Measurements from ENCODE around the gene LURAP1L. TPM values are rescaled to one million over a fixed set of nuclear protein-coding genes. Genes with fewer than 3 reads are reported as not detected.

LURAP1L gene
- polyA plus RNA-seq, 3 donors, result not detected

- intact Hi-C loops (cut with micrococcal nuclease), result no loop called here
- H3K4me3 ChIP-seq (replicated peaks in 1 of 3; ENCODE audit: low read depth in 2 of 3, low read length in 3 of 3), result no peak overlapping the region
- no peak overlapping the region for H3K9ac ChIP-seq (ENCODE audit: insufficient read depth, low read length, poor library complexity, severe bottlenecking)
- Mint-ChIP-seq H3K27ac (no peak overlapping the region), H3K4me3 (no peak overlapping the region), H3K4me1 (no peaks in the 10 kb centered on the region), H3K27me3 (ENCODE audit: low read depth in 3 of 3) (no peaks in the 10 kb centered on the region), H3K9me3 (peaks cover 0 to 2% (median 0%) of the 10 kb centered on the region in 7 donors), H3K36me3 (no peaks in the 10 kb centered on the region)
- no peaks in the 10 kb centered on the region for H3K9me3 ChIP-seq (replicated peaks in 1 of 2; ENCODE audit: control insufficient read depth in 1 of 2, insufficient read depth in 1 of 2, low read length in 2 of 2)
- no peak overlapping the region for H3K4me2 ChIP-seq (replicated peaks; ENCODE audit: extremely low read depth, low read length, poor library complexity, severe bottlenecking)
- no peaks in the 10 kb centered on the region for H3K27me3 ChIP-seq (ENCODE audit: control insufficient read depth in 2 of 2, insufficient read depth in 2 of 2, low read length in 2 of 2)
- H3K79me2 ChIP-seq (ENCODE audit: insufficient read depth, low read length), result no peaks in the 10 kb centered on the region
- no peak overlapping the region for H2AFZ ChIP-seq (ENCODE audit: insufficient read depth, low read depth, low read length, poor library complexity, severe bottlenecking)
- TF ChIP-seq, protein P1, sequence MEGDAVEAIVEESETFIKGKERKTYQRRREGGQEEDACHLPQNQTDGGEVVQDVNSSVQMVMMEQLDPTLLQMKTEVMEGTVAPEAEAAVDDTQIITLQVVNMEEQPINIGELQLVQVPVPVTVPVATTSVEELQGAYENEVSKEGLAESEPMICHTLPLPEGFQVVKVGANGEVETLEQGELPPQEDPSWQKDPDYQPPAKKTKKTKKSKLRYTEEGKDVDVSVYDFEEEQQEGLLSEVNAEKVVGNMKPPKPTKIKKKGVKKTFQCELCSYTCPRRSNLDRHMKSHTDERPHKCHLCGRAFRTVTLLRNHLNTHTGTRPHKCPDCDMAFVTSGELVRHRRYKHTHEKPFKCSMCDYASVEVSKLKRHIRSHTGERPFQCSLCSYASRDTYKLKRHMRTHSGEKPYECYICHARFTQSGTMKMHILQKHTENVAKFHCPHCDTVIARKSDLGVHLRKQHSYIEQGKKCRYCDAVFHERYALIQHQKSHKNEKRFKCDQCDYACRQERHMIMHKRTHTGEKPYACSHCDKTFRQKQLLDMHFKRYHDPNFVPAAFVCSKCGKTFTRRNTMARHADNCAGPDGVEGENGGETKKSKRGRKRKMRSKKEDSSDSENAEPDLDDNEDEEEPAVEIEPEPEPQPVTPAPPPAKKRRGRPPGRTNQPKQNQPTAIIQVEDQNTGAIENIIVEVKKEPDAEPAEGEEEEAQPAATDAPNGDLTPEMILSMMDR (IDR thresholded peaks at IDR 0.05), result no peak
- no peaks in the 10 kb centered on the region for H3K36me3 ChIP-seq (replicated peaks in 1 of 2; ENCODE audit: control insufficient read depth in 1 of 2, insufficient read depth in 2 of 2, low read length in 2 of 2)
- no peaks in the 10 kb centered on the region for H3K4me1 ChIP-seq (ENCODE audit: control insufficient read depth in 1 of 2, insufficient read depth in 2 of 2, low read length in 2 of 2)
- H3K27ac ChIP-seq (ENCODE audit: low read depth in 1 of 2, low read length in 2 of 2), result no peak overlapping the region
- no peak for DNase-seq
- WGBS (ENCODE audit: insufficient coverage), result no CpG with 5 or more reads among the region's 2 CpGs
- no peaks in the 10 kb centered on the region for H4K20me1 ChIP-seq (ENCODE audit: insufficient read depth, low read length)
Observed at GRCh38 chr9:12740845-12741244, 34.0 kb upstream of the LURAP1L start.

DNA sequence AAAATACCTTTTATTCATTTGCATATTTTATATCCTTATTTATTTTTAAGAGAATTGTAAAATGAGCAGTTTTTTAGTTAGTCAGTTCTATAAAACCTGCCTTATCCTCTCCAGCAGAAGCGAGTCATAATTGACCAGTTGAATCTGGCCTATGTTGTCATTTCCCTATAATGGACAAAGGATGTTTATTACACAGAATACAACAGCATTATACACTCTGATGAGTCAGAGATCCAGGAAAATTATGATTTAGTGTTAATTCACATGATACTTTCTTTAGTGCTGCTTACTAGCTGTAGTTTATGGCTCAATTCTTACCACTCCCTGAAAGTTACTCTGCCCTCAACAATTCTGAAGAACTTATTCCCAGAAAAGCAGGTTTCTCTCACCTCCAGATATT, 26.8 kb upstream of the LURAP1L start:
- no peak overlapping the region for H3K4me3 Mint-ChIP-seq
- Histone ChIP-seq H3K27ac (ENCODE audit: low read depth in 1 of 2, low read length in 2 of 2) (no peak overlapping the region), H3K4me1 (ENCODE audit: control insufficient read depth in 1 of 2, insufficient read depth in 2 of 2, low read length in 2 of 2) (no peaks in the 10 kb centered on the region), H3K4me3 (replicated peaks in 1 of 3; ENCODE audit: low read depth in 2 of 3, low read length in 3 of 3) (no peak overlapping the region), H2AFZ (ENCODE audit: insufficient read depth, low read depth, low read length, poor library complexity, severe bottlenecking) (no peak overlapping the region), H4K20me1 (ENCODE audit: insufficient read depth, low read length) (no peaks in the 10 kb centered on the region), H3K9ac (ENCODE audit: insufficient read depth, low read length, poor library complexity, severe bottlenecking) (no peak overlapping the region), H3K79me2 (ENCODE audit: insufficient read depth, low read length) (no peaks in the 10 kb centered on the region), H3K36me3 (replicated peaks in 1 of 2; ENCODE audit: control insufficient read depth in 1 of 2, insufficient read depth in 2 of 2, low read length in 2 of 2) (no peaks in the 10 kb centered on the region), H3K9me3 (replicated peaks in 1 of 2; ENCODE audit: control insufficient read depth in 1 of 2, insufficient read depth in 1 of 2, low read length in 2 of 2) (no peaks in the 10 kb centered on the region), H3K4me2 (replicated peaks; ENCODE audit: extremely low read depth, low read length, poor library complexity, severe bottlenecking) (no peak overlapping the region), H3K27me3 (ENCODE audit: control insufficient read depth in 2 of 2, insufficient read depth in 2 of 2, low read length in 2 of 2) (no peaks in the 10 kb centered on the region)
- H3K27ac Mint-ChIP-seq, result no peak overlapping the region
- TF ChIP-seq, protein P1 (IDR thresholded peaks at IDR 0.05), result no peak
- no peaks in the 10 kb centered on the region for H3K4me1 Mint-ChIP-seq
- peaks cover 0 to 6% (median 1%) of the 10 kb centered on the region in 7 donors for H3K9me3 Mint-ChIP-seq
- DNase-seq, result no peak
- intact Hi-C loops (cut with micrococcal nuclease), result no loop called here
- WGBS (ENCODE audit: insufficient coverage), result no CpG with 5 or more reads among the region's 1 CpG
- H3K36me3 Mint-ChIP-seq, result no peaks in the 10 kb centered on the region
- peaks cover 0 to 4% (median 0%) of the 10 kb centered on the region in 3 donors for H3K27me3 Mint-ChIP-seq (ENCODE audit: low read depth in 3 of 3)
